GM10248 (cell line): ENCODE measurements around the gene MOK.

Source experiments
- CTCF ChIA-PET: fragments of 300-600 bp; sonication (Branson Sonifier 250); formaldehyde crosslinking; extraction: SDS; loops from one replicate; lab custom pipeline; 2021; ENCODE audit warnings: antibody characterized with exemption; lab: Yijun Ruan, JAX
- POLR2A ChIA-PET: fragments of 350-650 bp; sonication (Branson Sonifier 250); formaldehyde crosslinking; extraction: SDS; loops from one replicate; lab custom pipeline; 2020; ENCODE audit warnings: antibody characterized with exemption; lab: Yijun Ruan, JAX
- DNase-seq: peaks from one replicate; pipeline ENCODE4 v3.0.0; 2012; ENCODE audit errors: extremely low spot score
- CTCF ChIP-seq: IDR thresholded peaks from 2 replicates; pipeline ENCODE4 v1.5.1; 2012; ENCODE audit warnings: mild to moderate bottlenecking, low read depth; ENCODE audit errors: extremely low read depth, missing control alignments, control extremely low read depth

The MOK gene

GRCh38 chr14:102325791-102326345 is 20.9 kb upstream of the MOK start:
- CTCF ChIA-PET = interaction anchor here (1.1 to 2.3 kb wide), 2 partner anchors 11 to 89 kb away, joined by 3 to 9 read pairs; no protein-coding TSS in a partner anchor
- POLR2A ChIA-PET = no interaction called here
- no peak for TF ChIP-seq CTCF
- no peak for DNase-seq

GRCh38 chr14:102323102-102323501 is 18.1 kb upstream of the MOK start:
- TF ChIP-seq CTCF = peak; percentile 35
- DNase-seq = no peak
- ChIA-PET CTCF (interaction anchor here (2.4 kb wide), 1 partner anchor 12 kb away, joined by 8 read pairs; no protein-coding TSS in a partner anchor), POLR2A (no interaction called here)

GRCh38 chr14:102321456-102322422 is 16.8 kb upstream of the MOK start:
- ChIA-PET CTCF (interaction anchor here (0.8 to 2.7 kb wide), 4 partner anchors 11 to 203 kb away, joined by 3 to 8 read pairs (median 6); no protein-coding TSS in a partner anchor), POLR2A (no interaction called here)
- DNase-seq = no peak
- no peak for TF ChIP-seq CTCF

- DNase-seq = no peak
- TF ChIP-seq CTCF = no peak
- POLR2A ChIA-PET = no interaction called here
- CTCF ChIA-PET = interaction anchor here (0.8 to 2.7 kb wide), 5 partner anchors 11 to 203 kb away, joined by 3 to 8 read pairs (median 6); no protein-coding TSS in a partner anchor
Measured at GRCh38 chr14:102320671-102321455, 15.9 kb upstream of the MOK start.

- no peak for TF ChIP-seq CTCF
- ChIA-PET CTCF (interaction anchor here (0.8 to 2.7 kb wide), 3 partner anchors 14 to 204 kb away, joined by 3 to 6 read pairs (median 3); no protein-coding TSS in a partner anchor), POLR2A (no interaction called here)
- peak; percentile 43 for DNase-seq
Measured at GRCh38 chr14:102320033-102320660, 15.2 kb upstream of the MOK start.
